Stomach (tissue), 9 donors: ENCODE data around the gene BAIAP2L1. TPM values are rescaled to one million over a fixed set of nuclear protein-coding genes. Genes with fewer than 3 reads are reported as not detected.

Experiments used
- DNase-seq, 2 donors: peaks; one replicate each; pipeline versions ENCODE4 v3.0.0 to v3.0.0-alpha.2; 2013 to 2019
- H3K27ac ChIP-seq, 5 donors: fragments of 200-600 bp in 4 of 5; sonication (generic) in 4 of 5; one replicate each; pipeline ENCODE4 v1.5.1; 2013 to 2019; ENCODE audit warnings: mild to moderate bottlenecking in 1 of 5, moderate library complexity in 1 of 5
- H3K27me3 ChIP-seq, 3 donors: fragments of 200-600 bp; sonication (generic); one replicate each; pipeline ENCODE4 v1.5.1; 2017 to 2019; ENCODE audit warnings: mixed run types in 1 of 3
- H3K36me3 ChIP-seq, 4 donors: fragments of 200-600 bp; sonication (generic); 1 replicate in 3 of 4; 2 replicates in 1 of 4; pipeline ENCODE4 v1.5.1; 2016 to 2019
- H3K4me1 ChIP-seq, 4 donors: fragments of 200-600 bp; sonication (generic); one replicate each; pipeline ENCODE4 v1.5.1; 2016 to 2019
- H3K4me3 ChIP-seq, 4 donors: fragments of 200-600 bp; sonication (generic) in 3 of 4; one replicate each; pipeline ENCODE4 v1.5.1; 2016 to 2019; ENCODE audit warnings: mild to moderate bottlenecking in 1 of 4
- H3K9me3 ChIP-seq, 4 donors: fragments of 200-600 bp; sonication (generic); one replicate each; pipeline ENCODE4 v1.5.1; 2016 to 2019
- EP300 ChIP-seq: sonication (generic); formaldehyde crosslinking; IDR thresholded peaks from one replicate; pipeline ENCODE4 v1.6.1; 2017; ENCODE audit warnings: antibody characterized with exemption
- POLR2A ChIP-seq, 4 donors: fragments of 450-650 bp; IDR thresholded peaks; one replicate each; pipeline ENCODE4 v1.6.1; 2016; ENCODE audit warnings: antibody characterized with exemption in 4 of 4, control low read depth in 2 of 4, mild to moderate bottlenecking in 1 of 4, moderate library complexity in 1 of 4
- POLR2AphosphoS5 ChIP-seq, 3 donors: sonication (generic); formaldehyde crosslinking; IDR thresholded peaks; one replicate each; pipeline ENCODE4 v1.6.1; 2016; ENCODE audit warnings: antibody characterized with exemption in 3 of 3
- WGBS, 5 donors: extraction: QIAGEN DNeasy Blood & Tissue Kit in 3 of 5; methylation state at CpG; one replicate each; pipeline versions ENCODE4 v1.1.5 to v1.1.7; 2013 to 2018; 5-methylcytosine and 5-hydroxymethylcytosine counted together
- intact Hi-C: fragments of 100-400 bp; cut with DNase I; formaldehyde crosslinking; loops from one replicate; pipeline ENCODE4 v1.15.1; 2023; ENCODE audit warnings: low total_unique reads
- polyA plus RNA-seq, 3 donors: library from polyadenylated mRNA; stranded (reverse); fragments of 200-250 nt; gene quantifications; one replicate each; pipeline ENCODE4 v1.2.3, GENCODE V29; 2013
- total RNA-seq, 5 donors: library from RNA; depleted of rRNA; stranded (reverse); fragments of >200 nt; gene quantifications; one replicate each; pipeline versions ENCODE4 v1.1.0 to v1.2.3, GENCODE V29; 2014 to 2016
- TF ChIP-seq, protein P1 (sequence below), 7 experiments: fragments of 450-650 bp in 4 of 7; fragments of 200-600 bp in 3 of 7; sonication (generic) in 3 of 7; IDR thresholded peaks; one replicate each; pipeline ENCODE4 v1.5.1; 2016 to 2019; ENCODE audit warnings: antibody characterized with exemption in 7 of 7, control low read depth in 2 of 7, mild to moderate bottlenecking in 1 of 7
- donor health status: healthy with polysubstance abuse.
- donor health status: Bipolar disorder and iron deficiency.
- donor health status: healthy.

Gene BAIAP2L1
- total and polyA plus RNA-seq, 8 donors = 20.6 to 78.2 (median 50.0) TPM

DNA sequence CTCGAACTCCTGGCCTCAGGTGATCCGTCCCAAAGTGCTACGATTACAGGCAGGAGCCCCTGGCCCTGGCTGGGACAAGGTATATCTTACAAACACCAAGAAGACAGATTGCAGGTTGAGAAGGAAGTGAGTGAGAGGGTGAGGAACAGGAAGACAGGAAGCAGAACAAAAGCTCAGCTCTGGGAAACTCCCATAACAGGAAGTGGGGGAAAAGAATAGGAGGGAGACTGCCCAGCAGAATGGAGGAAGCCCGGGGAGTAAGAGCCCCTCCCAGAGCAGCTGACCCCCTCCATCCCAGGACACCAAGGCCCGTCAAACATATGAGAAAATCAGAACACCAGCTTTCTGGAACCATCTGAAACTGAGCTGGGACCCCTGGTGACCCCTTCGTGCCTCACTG lies 151.8 kb downstream of the BAIAP2L1 start:
- intact Hi-C loops = loop anchor here (5.0 kb wide), 1 partner anchor 227 kb away; no protein-coding TSS in a partner anchor
- H3K27ac ChIP-seq = peak overlapping the region; percentile 35 to 94 (median 52)

DNA sequence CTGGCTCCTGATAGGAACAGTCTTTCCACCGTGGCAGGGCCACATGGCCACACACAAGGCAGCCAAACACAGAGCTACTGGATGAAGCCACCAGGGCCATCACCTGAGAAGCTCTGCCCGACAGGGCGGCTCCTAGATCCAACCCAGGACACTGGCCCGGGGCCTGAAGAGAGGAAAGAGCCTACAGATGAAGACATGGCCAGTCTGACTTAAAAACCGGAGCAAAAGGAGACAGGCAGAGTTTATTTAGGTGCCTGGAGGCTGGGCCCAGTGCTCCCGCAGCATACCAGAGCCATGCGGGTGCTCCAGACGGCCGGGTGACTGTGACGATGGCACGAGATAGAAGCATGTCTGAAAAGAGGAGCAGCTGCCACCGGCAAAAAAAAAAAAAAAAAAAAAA lies 152.7 kb downstream of the BAIAP2L1 start:
- intact Hi-C loops = loop anchor here (5.0 kb wide), 1 partner anchor 226 kb away; no protein-coding TSS in a partner anchor
- H3K36me3 ChIP-seq = peaks cover 10 to 42% (median 25%) of the 10 kb centered on the region in 4 donors
- WGBS, 5 donors = 87 to 95% (median 94%) methylated on average over 9 to 12 of the region's 12 CpGs
- H3K27ac ChIP-seq = peak overlapping the region in 2 of 5 donors; percentile 88 to 94
- no peak for DNase-seq
- TF ChIP-seq POLR2A (IDR thresholded peaks at IDR 0.05) (no peak), EP300 (no peak), POLR2AphosphoS5 (IDR thresholded peaks at IDR 0.05) (no peak)
- TF ChIP-seq, protein P1, sequence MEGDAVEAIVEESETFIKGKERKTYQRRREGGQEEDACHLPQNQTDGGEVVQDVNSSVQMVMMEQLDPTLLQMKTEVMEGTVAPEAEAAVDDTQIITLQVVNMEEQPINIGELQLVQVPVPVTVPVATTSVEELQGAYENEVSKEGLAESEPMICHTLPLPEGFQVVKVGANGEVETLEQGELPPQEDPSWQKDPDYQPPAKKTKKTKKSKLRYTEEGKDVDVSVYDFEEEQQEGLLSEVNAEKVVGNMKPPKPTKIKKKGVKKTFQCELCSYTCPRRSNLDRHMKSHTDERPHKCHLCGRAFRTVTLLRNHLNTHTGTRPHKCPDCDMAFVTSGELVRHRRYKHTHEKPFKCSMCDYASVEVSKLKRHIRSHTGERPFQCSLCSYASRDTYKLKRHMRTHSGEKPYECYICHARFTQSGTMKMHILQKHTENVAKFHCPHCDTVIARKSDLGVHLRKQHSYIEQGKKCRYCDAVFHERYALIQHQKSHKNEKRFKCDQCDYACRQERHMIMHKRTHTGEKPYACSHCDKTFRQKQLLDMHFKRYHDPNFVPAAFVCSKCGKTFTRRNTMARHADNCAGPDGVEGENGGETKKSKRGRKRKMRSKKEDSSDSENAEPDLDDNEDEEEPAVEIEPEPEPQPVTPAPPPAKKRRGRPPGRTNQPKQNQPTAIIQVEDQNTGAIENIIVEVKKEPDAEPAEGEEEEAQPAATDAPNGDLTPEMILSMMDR (IDR thresholded peaks at IDR 0.05) = no peak
- H3K27me3 ChIP-seq = no peaks in the 10 kb centered on the region
- H3K4me3 ChIP-seq = no peak overlapping the region
- H3K4me1 ChIP-seq = peaks cover 27 to 58% (median 35%) of the 10 kb centered on the region in 4 donors
- H3K9me3 ChIP-seq = no peaks in the 10 kb centered on the region

More for the DNA sequence above, 151.8 kb downstream of the BAIAP2L1 start:
- 68 to 81% (median 72%) methylated on average over 6 of the region's 6 CpGs for WGBS, 5 donors
- peaks cover 3 to 33% (median 15%) of the 10 kb centered on the region in 4 donors for H3K36me3 ChIP-seq
- DNase-seq = peak in 1 of 2 donors; percentile 47
- TF ChIP-seq EP300 = no peak
- TF ChIP-seq POLR2A (IDR thresholded peaks at IDR 0.05) = no peak
- TF ChIP-seq, protein P1 (IDR thresholded peaks at IDR 0.05) = no peak
- peak in 1 of 3 donors; percentile 15 for TF ChIP-seq POLR2AphosphoS5 (IDR thresholded peaks at IDR 0.05)
- H3K4me3 ChIP-seq = no peak overlapping the region
- H3K4me1 ChIP-seq = peaks cover 33 to 67% (median 40%) of the 10 kb centered on the region in 4 donors
- no peaks in the 10 kb centered on the region for H3K27me3 ChIP-seq
- H3K9me3 ChIP-seq = no peaks in the 10 kb centered on the region

DNA sequence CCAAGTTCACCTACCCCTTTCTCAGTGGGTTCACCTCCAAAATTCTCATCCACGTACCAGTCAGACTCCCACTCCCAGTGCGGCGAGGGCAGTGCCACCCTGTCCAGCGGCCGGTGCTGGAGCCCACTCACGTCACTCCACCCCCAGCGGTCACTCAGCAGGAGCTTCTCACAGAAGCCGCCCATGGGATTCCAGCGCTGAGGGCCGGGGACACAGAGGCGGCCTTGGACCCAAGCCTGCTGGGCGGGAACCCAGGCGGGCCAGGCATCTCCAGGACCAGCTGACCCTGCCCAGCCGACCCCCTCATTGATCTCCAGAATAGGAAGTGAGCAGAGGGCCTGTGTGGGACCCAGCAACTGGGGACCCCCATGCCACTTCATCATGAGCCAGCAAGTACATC lies 156.0 kb downstream of the BAIAP2L1 start:
- Histone ChIP-seq H3K9me3 (no peaks in the 10 kb centered on the region), H3K27ac (no peak overlapping the region), H3K4me1 (peaks cover 2 to 31% (median 9%) of the 10 kb centered on the region in 4 donors), H3K36me3 (peaks cover 15 to 66% (median 47%) of the 10 kb centered on the region in 4 donors), H3K27me3 (no peaks in the 10 kb centered on the region), H3K4me3 (no peak overlapping the region)
- no peak for DNase-seq
- intact Hi-C loops = loop anchor here (5.0 kb wide), 1 partner anchor 223 kb away; no protein-coding TSS in a partner anchor
- TF ChIP-seq POLR2A (IDR thresholded peaks at IDR 0.05) (no peak), EP300 (no peak), POLR2AphosphoS5 (IDR thresholded peaks at IDR 0.05) (no peak)
- TF ChIP-seq, protein P1 (IDR thresholded peaks at IDR 0.05) = no peak
- WGBS, 5 donors = 92 to 97% (median 95%) methylated on average over 13 to 14 of the region's 14 CpGs

DNA sequence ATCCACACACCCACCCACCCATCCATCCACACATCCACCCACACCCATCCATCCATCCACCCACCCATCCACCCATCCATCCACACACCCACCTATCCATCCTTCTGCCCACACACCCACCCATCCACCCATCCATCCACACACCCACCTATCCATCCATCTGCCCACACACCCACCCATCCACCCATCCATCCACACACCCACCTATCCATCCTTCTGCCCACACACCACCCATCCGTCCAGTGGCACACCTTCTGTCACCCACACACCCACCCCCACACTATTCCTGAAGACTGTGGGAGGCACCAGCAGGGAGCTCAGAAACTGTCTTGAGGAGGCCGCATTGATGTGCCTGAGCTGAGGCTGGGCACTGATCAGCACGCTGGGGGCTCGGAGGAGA lies 158.0 kb downstream of the BAIAP2L1 start:
- Histone ChIP-seq H3K36me3 (peaks cover 24 to 82% (median 66%) of the 10 kb centered on the region in 4 donors), H3K4me1 (peaks cover 0 to 18% (median 0%) of the 10 kb centered on the region in 4 donors), H3K27ac (no peak overlapping the region), H3K27me3 (no peaks in the 10 kb centered on the region), H3K9me3 (no peaks in the 10 kb centered on the region), H3K4me3 (no peak overlapping the region)
- WGBS, 5 donors = 86 to 96% (median 94%) methylated on average over 2 to 4 of the region's 4 CpGs
- DNase-seq = no peak
- intact Hi-C loops = no loop called here
- TF ChIP-seq EP300 (no peak), POLR2AphosphoS5 (IDR thresholded peaks at IDR 0.05) (no peak), POLR2A (IDR thresholded peaks at IDR 0.05) (no peak)
- TF ChIP-seq, protein P1 (IDR thresholded peaks at IDR 0.05) = no peak
